Activated T-helper 17 cell treated with anti-CD3 and anti-CD28 coated beads, Interleukin-2, amount 50 U/mL, for 72 hours (primary cell): ENCODE data around the gene RASA1. TPM values are rescaled to one million over a fixed set of nuclear protein-coding genes. Genes with fewer than 3 reads are reported as not detected.
"Not testable (repeated sequence)": the region's sequence is repeated elsewhere in the genome, so short reads cannot be mapped to it uniquely, and the experiment has no call there.

ENCODE experiments used
- ATAC-seq: fragments of 150-1000 bp; cut with Tn5 transposase; replicated peaks from 2 replicates; pipeline ENCODE4 v1.10.0; 2021; ENCODE audit warnings: mild to moderate bottlenecking, moderate library complexity
- H3K27ac Mint-ChIP-seq: one replicate; pipeline ENCODE4 v1.8.0; 2022; ENCODE audit warnings: mixed read lengths
- H3K27me3 Mint-ChIP-seq: one replicate; pipeline ENCODE4 v1.8.0; 2022; ENCODE audit warnings: mixed read lengths
- H3K36me3 Mint-ChIP-seq: one replicate; pipeline ENCODE4 v1.8.0; 2022; ENCODE audit warnings: low read depth, mild to moderate bottlenecking, mixed read lengths
- H3K4me1 Mint-ChIP-seq: one replicate; pipeline ENCODE4 v1.8.0; 2022; ENCODE audit warnings: mixed read lengths
- H3K4me3 Mint-ChIP-seq: one replicate; pipeline ENCODE4 v1.8.0; 2022; ENCODE audit warnings: mild to moderate bottlenecking, mixed read lengths
- H3K9me3 Mint-ChIP-seq: one replicate; pipeline ENCODE4 v1.8.0; 2022; ENCODE audit warnings: mixed read lengths
- total RNA-seq, 2 donors: library from RNA; stranded (reverse); gene quantifications; one replicate each; pipeline ENCODE4 v1.2.3, GENCODE V29; 2022

RASA1 gene
- total RNA-seq, 2 donors from 2014 or later, result 25.1 to 28.4 TPM

DNA sequence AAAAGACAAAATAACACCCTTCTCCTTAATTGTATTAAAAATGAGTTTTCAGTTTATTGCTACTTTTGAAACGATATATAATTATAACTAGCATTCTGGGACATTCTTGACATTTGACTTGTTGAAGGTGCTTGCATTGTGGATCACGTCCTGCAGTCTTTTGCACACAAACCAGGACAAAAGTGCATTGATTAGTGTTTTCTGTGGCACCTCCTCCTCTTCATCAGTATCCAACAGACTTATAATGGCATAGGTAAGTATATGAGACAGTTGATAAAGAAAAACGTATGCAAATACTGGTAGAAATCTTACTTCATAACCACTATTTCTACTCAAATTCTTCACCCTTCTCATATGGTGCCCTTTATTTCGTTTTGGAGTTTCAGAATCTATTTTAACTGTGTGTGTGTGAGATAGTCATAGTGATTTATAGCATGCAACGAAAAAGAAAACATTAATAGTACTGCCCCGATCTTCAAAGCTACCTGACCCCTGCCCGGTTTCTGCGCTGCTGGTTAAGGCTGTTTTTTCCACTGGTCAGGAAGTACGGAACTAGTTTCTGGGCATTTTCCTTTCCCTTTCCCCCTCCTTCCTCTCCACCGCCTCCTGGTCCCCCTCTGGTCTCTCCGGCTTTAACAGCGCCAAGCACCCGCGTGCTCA, 639 bp upstream of the RASA1 start:
- Mint-ChIP-seq H3K36me3 (peaks cover 33% of the 10 kb centered on the region), H3K9me3 (no peaks in the 10 kb centered on the region), H3K27ac (peak overlapping the region; percentile 97), H3K27me3 (no peaks in the 10 kb centered on the region), H3K4me1 (peaks cover 7% of the 10 kb centered on the region), H3K4me3 (peak overlapping the region; percentile 90)
- ATAC-seq, result peak; percentile 31

DNA sequence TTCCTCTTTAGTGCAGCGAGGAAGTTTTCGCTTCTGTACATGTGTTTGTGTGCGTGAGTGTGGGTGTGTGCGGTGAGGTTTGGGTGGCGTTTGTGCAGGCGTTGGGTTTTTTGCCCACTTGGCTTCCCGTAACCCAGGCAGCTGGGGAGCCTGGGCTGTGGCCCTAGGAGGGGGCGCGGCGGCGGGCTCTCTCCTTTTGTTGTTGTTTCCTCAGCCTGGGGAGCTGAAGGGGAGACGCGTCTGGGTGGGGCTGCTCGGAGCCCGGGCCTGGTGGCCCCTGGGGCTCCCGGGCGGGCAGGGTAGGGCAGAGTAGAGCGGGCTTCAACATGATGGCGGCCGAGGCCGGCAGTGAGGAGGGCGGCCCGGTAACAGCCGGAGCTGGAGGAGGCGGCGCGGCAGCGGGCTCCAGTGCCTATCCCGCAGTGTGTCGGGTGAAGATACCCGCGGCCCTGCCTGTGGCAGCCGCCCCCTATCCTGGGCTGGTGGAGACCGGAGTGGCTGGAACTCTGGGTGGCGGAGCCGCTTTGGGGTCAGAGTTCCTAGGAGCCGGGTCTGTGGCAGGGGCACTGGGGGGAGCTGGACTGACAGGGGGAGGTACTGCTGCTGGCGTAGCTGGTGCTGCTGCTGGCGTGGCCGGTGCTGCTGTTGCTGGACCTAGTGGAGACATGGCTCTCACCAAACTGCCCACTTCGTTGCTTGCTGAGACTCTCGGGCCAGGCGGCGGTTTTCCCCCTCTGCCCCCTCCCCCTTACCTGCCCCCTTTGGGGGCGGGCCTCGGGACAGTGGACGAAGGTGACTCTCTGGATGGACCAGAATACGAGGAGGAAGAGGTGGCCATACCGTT, 665 bp downstream of the RASA1 start:
- H3K27ac Mint-ChIP-seq, result peak overlapping the region; percentile 97
- no peaks in the 10 kb centered on the region for H3K9me3 Mint-ChIP-seq
- H3K4me3 Mint-ChIP-seq, result peak overlapping the region; percentile 90
- H3K27me3 Mint-ChIP-seq, result no peaks in the 10 kb centered on the region
- peaks cover 33% of the 10 kb centered on the region for H3K36me3 Mint-ChIP-seq
- peak; percentile 65 for ATAC-seq
- peaks cover 7% of the 10 kb centered on the region for H3K4me1 Mint-ChIP-seq

DNA sequence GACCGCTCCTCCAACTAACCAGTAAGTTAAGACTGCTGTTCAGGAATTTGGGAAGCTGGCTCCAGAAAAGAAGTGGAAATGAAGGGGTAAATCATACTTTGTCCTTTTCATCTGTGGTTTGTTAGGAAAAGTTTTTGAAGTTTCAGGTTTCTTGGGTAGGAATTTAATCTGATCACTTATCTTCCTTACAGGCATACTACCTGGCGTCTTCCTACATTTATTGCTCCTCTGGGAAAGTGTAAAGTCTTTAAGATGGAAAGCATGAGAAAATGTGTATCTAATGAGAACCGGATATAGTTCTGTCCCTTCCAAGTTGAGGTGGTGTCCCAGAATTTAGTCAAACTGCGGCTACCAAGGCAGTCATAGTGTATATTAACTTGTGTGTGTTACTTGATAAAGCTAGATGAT, 1.3 kb downstream of the RASA1 start:
- peaks cover 7% of the 10 kb centered on the region for H3K4me1 Mint-ChIP-seq
- H3K4me3 Mint-ChIP-seq, result peak overlapping the region; percentile 90
- peaks cover 33% of the 10 kb centered on the region for H3K36me3 Mint-ChIP-seq
- no peaks in the 10 kb centered on the region for H3K27me3 Mint-ChIP-seq
- no peak for ATAC-seq
- peak overlapping the region; percentile 97 for H3K27ac Mint-ChIP-seq
- no peaks in the 10 kb centered on the region for H3K9me3 Mint-ChIP-seq

DNA sequence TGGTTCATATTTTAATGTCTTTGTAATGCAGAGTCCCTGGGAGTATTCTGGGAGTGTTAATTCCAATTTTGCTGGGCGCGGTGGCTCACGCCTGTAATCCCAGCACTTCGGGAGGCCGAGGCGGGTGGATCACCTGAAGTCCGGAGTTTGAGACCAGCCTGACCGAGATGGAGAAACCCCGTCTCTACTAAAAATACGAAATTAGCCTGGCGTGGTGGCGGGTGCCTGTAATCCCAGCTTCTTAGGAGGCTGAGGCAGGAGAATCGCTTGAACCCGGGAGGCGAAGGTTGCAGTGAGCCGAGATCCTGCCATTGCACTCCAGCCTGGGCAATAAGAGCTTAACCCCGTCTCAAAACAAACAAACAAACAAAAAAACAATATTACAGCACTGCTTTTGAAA, 3.2 kb downstream of the RASA1 start:
- not testable (repeated sequence) for H3K27ac Mint-ChIP-seq, ATAC-seq, H3K27me3 Mint-ChIP-seq, H3K9me3 Mint-ChIP-seq
- peaks cover 16% of the 10 kb centered on the region for H3K4me1 Mint-ChIP-seq
- H3K4me3 Mint-ChIP-seq, result peak overlapping the region; percentile 90
- H3K36me3 Mint-ChIP-seq, result peaks cover 33% of the 10 kb centered on the region

DNA sequence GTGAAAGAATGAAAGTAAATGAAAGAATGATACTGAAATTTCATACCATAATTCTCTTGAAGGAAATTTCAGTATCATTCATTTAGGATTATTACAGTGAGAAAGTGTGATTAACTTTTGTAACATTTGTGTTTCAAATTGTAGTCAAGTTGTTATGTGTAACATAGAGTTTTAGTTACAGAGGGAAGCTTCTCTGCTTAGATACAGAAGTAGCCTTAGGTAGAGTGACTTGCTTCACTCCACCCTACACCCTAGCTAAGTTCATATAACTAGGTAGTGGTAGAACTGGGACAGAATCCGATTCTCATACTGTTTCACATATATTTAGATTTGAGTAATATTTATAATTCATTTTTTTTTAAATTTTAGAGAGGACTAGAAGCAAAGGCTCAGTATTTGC, 9.0 kb downstream of the RASA1 start:
- Mint-ChIP-seq H3K27ac (peak overlapping the region; percentile 79), H3K27me3 (no peaks in the 10 kb centered on the region), H3K9me3 (no peaks in the 10 kb centered on the region), H3K4me3 (peak overlapping the region; percentile 49), H3K36me3 (peaks cover 41% of the 10 kb centered on the region), H3K4me1 (peaks cover 47% of the 10 kb centered on the region)
- peak; percentile 68 for ATAC-seq

DNA sequence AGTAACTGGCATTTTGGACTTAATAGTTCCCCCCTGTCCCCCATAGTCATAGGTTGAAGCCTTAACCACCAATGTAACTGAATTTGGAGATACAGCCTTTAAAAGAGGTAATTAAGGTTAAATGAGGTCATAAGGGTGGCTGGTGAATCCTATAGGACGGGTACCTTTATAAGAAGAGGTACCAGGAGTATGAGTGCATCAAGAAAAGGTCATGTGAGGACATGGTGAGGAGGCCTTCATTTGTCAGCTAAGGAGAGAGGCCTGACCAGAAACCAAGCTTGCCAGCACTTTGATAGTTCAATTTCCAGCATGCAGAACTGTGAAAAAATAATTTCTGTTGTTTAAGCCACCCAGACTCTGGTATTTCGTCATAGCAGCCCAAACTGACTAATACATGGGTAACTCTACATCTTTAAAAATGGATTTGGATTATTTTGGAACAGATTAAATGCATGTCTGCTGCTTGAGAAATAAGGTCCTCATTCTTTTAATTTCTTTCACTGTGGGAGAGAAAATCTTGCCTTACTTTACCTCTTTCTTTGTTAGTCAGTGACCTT, 9.7 kb downstream of the RASA1 start:
- Mint-ChIP-seq H3K9me3 (no peaks in the 10 kb centered on the region), H3K4me3 (peak overlapping the region; percentile 38), H3K27me3 (no peaks in the 10 kb centered on the region), H3K4me1 (peaks cover 54% of the 10 kb centered on the region), H3K27ac (peak overlapping the region; percentile 28), H3K36me3 (peaks cover 48% of the 10 kb centered on the region)
- ATAC-seq, result peak; percentile 46

DNA sequence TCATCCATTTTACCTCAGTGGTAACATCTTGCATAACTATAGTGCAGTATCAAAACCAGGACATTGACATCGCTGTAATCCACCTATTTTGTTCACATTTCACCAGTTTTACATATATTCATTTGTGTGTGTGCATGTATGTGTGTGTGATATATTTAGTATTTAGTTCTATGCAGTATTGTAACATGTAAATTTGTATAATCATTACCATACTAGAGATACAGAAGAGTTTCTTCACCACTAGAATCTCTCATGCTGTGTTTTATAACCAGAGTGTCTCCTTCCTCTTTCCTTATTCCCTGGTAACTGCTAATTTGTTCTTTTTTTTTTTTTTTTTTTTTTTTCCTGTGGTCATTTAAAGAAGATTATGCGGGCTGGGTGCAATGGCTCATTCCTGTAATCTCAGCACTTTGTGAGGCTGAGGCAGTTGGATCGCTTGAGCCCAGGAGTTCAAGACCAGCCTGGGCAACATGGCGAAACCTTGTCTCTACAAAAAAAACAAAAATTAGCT, 11.0 kb downstream of the RASA1 start:
- no peaks in the 10 kb centered on the region for H3K27me3 Mint-ChIP-seq
- no peak overlapping the region for H3K27ac Mint-ChIP-seq
- peaks cover 51% of the 10 kb centered on the region for H3K36me3 Mint-ChIP-seq
- H3K4me3 Mint-ChIP-seq, result no peak overlapping the region
- peaks cover 59% of the 10 kb centered on the region for H3K4me1 Mint-ChIP-seq
- ATAC-seq, result no peak
- H3K9me3 Mint-ChIP-seq, result no peaks in the 10 kb centered on the region

DNA sequence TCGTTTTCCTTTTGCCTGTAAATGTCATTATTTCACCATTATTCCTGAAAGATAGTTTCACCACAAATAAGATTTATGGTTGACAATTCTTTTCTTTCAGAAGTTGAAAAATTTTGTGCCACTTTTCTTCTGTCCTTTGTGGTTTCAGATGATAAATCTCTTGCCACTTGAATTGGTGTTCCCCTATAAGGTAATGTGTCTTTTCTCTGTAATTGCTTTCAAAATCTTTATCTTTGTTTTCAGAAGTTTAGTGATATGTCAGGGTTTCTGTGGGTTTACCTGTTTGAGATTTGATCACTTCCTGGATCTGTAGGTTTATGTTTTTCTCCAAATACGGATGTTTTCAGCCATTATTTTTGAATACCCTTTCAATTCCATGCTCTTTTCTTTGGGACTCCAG, 14.6 kb downstream of the RASA1 start:
- Mint-ChIP-seq H3K4me3 (peak overlapping the region; percentile 83), H3K4me1 (peaks cover 46% of the 10 kb centered on the region), H3K36me3 (peaks cover 60% of the 10 kb centered on the region), H3K27ac (peak overlapping the region; percentile 95), H3K27me3 (no peaks in the 10 kb centered on the region), H3K9me3 (no peaks in the 10 kb centered on the region)
- peak; percentile 90 for ATAC-seq

DNA sequence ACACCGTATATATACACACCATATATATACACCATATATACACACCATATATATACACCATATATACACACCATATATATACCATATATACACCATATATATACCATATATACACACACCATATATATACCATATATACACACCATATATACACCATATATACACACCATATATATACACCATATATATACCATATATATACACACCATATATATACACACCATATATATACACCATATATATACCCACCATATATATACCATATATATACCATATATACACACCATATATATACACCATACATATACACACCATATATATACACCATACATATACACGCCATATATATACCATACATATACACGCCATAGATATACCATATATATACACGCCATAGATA, 19.6 kb downstream of the RASA1 start:
- H3K4me1 Mint-ChIP-seq, result peaks cover 32% of the 10 kb centered on the region
- H3K9me3 Mint-ChIP-seq, ATAC-seq, H3K27ac Mint-ChIP-seq, H3K27me3 Mint-ChIP-seq, H3K4me3 Mint-ChIP-seq: not testable (repeated sequence)
- peaks cover 39% of the 10 kb centered on the region for H3K36me3 Mint-ChIP-seq

DNA sequence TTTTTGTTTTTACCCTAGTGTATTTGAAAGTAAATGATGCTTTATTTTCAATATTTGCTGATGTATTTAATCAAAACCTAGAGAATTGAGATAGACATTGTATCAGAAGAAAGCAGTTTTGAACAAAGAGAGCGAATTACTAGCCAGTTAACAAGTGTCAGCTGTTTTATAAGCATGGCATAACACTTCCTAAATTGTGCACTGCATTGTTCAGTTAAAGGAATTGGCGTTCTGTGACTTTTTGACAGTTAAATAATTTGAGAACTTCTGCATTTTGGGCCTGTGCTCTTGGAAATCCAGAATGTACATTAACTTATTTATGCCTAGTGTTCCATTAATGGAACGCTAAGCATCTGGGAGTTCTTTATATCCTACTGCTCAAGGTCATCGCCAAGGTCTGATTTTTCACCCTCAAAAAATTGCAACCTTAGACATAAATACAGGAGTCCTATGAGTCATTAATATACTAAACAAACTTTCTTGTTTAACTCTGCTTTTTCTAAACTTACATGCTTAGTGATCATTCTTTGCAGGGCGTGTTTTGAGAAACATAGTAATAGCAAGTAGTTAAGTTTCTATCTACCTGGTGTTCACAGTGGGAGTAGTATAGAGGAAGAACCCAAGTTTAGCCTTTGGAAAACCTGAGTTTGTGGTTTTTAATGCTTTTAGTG, 31.1 kb downstream of the RASA1 start:
- H3K27ac Mint-ChIP-seq, result peak overlapping the region; percentile 85
- no peaks in the 10 kb centered on the region for H3K9me3 Mint-ChIP-seq
- no peak for ATAC-seq
- no peaks in the 10 kb centered on the region for H3K27me3 Mint-ChIP-seq
- peaks cover 22% of the 10 kb centered on the region for H3K36me3 Mint-ChIP-seq
- H3K4me3 Mint-ChIP-seq, result peak overlapping the region; percentile 80
- H3K4me1 Mint-ChIP-seq, result peaks cover 68% of the 10 kb centered on the region

DNA sequence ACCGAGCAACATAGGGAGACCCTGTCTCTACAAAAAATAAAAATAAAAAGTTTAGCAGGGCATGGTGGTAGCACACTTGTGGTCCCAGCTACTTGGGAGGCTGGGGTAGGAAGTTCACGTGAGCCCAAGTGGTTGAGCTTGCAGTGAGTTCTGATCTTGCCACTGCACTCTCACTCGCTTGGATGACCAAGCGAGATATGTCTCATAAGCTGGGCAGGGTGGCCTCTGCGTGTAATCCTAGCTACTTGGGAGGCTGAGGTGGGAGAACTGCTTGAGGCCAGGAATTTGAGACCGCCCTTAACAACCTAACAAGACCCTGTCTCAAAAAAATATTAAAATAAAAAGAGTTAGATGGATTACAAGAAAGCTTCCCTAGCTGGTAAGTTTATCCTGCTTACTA, 32.5 kb downstream of the RASA1 start:
- Mint-ChIP-seq H3K9me3 (no peaks in the 10 kb centered on the region), H3K27me3 (no peaks in the 10 kb centered on the region), H3K4me3 (no peak overlapping the region), H3K36me3 (peaks cover 36% of the 10 kb centered on the region), H3K4me1 (peaks cover 64% of the 10 kb centered on the region), H3K27ac (no peak overlapping the region)
- ATAC-seq, result no peak

DNA sequence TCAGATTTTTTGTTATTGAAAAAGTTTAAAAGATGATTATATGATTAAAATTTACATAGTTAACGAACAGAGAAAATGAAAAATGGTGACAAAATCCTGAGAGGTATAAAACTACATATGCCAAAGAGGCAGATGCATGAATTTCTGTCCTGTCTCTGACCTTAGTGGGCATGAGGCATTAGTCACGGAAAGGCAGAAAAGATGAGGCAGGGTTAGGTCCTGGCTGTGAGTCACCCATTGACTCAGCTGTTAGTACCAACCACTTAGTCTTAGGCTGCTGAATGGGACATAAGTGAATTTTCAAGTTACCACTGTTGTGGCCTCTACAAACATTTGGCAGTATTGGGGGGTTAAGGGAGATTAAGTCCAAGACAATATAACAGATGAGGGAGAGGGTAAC, 33.1 kb downstream of the RASA1 start:
- Mint-ChIP-seq H3K36me3 (peaks cover 41% of the 10 kb centered on the region), H3K9me3 (peaks cover 4% of the 10 kb centered on the region), H3K27ac (peak overlapping the region; percentile 68), H3K4me1 (peaks cover 69% of the 10 kb centered on the region), H3K27me3 (no peaks in the 10 kb centered on the region), H3K4me3 (no peak overlapping the region)
- ATAC-seq, result peak; percentile 99

DNA sequence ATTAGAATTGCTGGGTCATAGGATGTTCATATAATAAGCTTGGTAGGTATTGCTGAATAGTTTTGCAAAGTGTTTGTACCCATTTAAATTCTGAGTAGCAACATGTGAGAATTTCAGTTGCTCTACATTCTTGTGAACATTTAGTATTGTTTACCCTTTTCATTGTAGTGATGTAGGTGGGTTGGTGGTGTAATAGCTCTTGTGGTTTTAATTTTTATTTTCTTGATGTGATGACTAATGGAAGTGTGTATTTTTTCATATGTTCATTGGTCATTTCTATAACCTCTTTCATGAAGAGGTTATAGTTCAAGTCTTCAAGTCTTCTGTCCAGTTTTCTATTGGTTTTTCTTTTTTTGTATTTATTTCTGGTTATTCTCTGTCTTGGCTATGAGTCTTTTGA, 34.4 kb downstream of the RASA1 start:
- Mint-ChIP-seq H3K4me1 (peaks cover 63% of the 10 kb centered on the region), H3K27me3 (no peaks in the 10 kb centered on the region), H3K4me3 (no peak overlapping the region), H3K36me3 (peaks cover 42% of the 10 kb centered on the region), H3K9me3 (peaks cover 8% of the 10 kb centered on the region), H3K27ac (no peak overlapping the region)
- no peak for ATAC-seq

DNA sequence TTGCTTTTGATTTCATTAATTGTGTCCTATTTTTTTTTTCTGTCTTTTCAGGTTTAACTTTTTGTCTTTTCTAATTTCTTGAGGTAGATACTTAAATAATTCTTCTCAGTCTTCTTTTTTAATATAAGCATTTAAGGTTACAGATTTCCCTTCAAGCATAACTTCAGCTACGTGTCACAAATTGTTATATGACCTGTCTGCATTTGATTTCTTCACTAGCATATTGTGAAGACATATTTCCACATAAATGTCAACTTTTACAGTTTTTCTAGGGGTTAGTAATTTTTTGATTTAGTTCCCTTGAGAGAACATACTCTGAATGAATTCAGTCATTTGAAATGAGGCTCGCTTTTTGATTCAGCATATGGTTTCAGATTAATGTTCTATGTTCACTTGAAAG, 35.6 kb downstream of the RASA1 start:
- Mint-ChIP-seq H3K4me1 (peaks cover 58% of the 10 kb centered on the region), H3K36me3 (peaks cover 49% of the 10 kb centered on the region)
- no peak for ATAC-seq

More for the DNA sequence above, 35.6 kb downstream of the RASA1 start:
- Mint-ChIP-seq H3K9me3 (peaks cover 8% of the 10 kb centered on the region), H3K4me3 (no peak overlapping the region), H3K27me3 (no peaks in the 10 kb centered on the region), H3K27ac (no peak overlapping the region)
